Calu3 (cell line): Measurements from ENCODE around the gene THNSL1. TPM values are rescaled to one million over a fixed set of nuclear protein-coding genes. Genes with fewer than 3 reads are reported as not detected.

ENCODE experiments used
- BruUV-seq: library from RNA; stranded (reverse); fragments of 400-500 nt; replicated peaks from 2 replicates; lab custom pipeline; 2021; lab: Mats Ljungman, UMichigan
- CTCF ChIA-PET: fragments of 300-600 bp; sonication (Branson Sonifier 250); formaldehyde crosslinking; loops from one replicate; lab custom pipeline; 2022; ENCODE audit warnings: antibody characterized with exemption; lab: Charles Lee
- DNase-seq: peaks from one replicate; pipeline ENCODE4 v3.0.0; 2022
- H3K27ac Mint-ChIP-seq: one replicate; pipeline ENCODE4 v1.8.0; 2022; ENCODE audit warnings: mixed read lengths; ENCODE audit not compliant: unreplicated experiment
- H3K27me3 Mint-ChIP-seq: one replicate; pipeline ENCODE4 v1.8.0; 2022; ENCODE audit warnings: mixed read lengths; ENCODE audit not compliant: unreplicated experiment
- H3K36me3 Mint-ChIP-seq: one replicate; pipeline ENCODE4 v1.8.0; 2022; ENCODE audit warnings: mild to moderate bottlenecking, moderate library complexity, mixed read lengths; ENCODE audit not compliant: insufficient read depth, unreplicated experiment
- H3K4me1 Mint-ChIP-seq: one replicate; pipeline ENCODE4 v1.8.0; 2022; ENCODE audit warnings: mild to moderate bottlenecking, low read depth, mixed read lengths; ENCODE audit not compliant: unreplicated experiment
- H3K4me3 Mint-ChIP-seq: one replicate; pipeline ENCODE4 v1.8.0; 2022; ENCODE audit warnings: mild to moderate bottlenecking, low read depth, moderate library complexity, mixed read lengths; ENCODE audit not compliant: unreplicated experiment
- H3K9me3 Mint-ChIP-seq: one replicate; pipeline ENCODE4 v1.8.0; 2022; ENCODE audit warnings: low read depth, mixed read lengths; ENCODE audit not compliant: unreplicated experiment
- CTCF ChIP-seq: fragments of 200-600 bp; IDR thresholded peaks from one replicate; pipeline ENCODE4 v1.8.0; 2022; ENCODE audit warnings: antibody characterized with exemption; ENCODE audit not compliant: unreplicated experiment
- intact Hi-C: fragments of 100-400 bp; cut with micrococcal nuclease; formaldehyde crosslinking; loops from one replicate; pipeline ENCODE4 v1.10.0; 2022; ENCODE audit not compliant: unreplicated experiment
- total RNA-seq: library from RNA; stranded (reverse); gene quantifications from 2 replicates; pipeline ENCODE4 v1.2.3, GENCODE V29; 2022

The THNSL1 gene
- total RNA-seq, 1 experiment from 2014 or later, result 6.6 TPM

- no peaks in the 10 kb centered on the region for H3K27me3 Mint-ChIP-seq
- CTCF ChIA-PET, result interaction anchor here (0.5 to 0.7 kb wide), 2 partner anchors 325 to 1782 kb away, joined by 3 read pairs; no protein-coding TSS in a partner anchor
- BruUV-seq, result no TSS peak
- intact Hi-C loops, result no loop called here
- H3K36me3 Mint-ChIP-seq, result no peaks in the 10 kb centered on the region
- no peak overlapping the region for H3K4me3 Mint-ChIP-seq
- no peak overlapping the region for H3K27ac Mint-ChIP-seq
- no peak for DNase-seq
- no peaks in the 10 kb centered on the region for H3K4me1 Mint-ChIP-seq
- H3K9me3 Mint-ChIP-seq, result no peaks in the 10 kb centered on the region
- TF ChIP-seq CTCF, result no peak
Observed at GRCh38 chr10:24969841-24970281, 46.6 kb upstream of the THNSL1 start.

- no peak overlapping the region for H3K27ac Mint-ChIP-seq
- TF ChIP-seq CTCF, result no peak
- CTCF ChIA-PET, result interaction anchor here (1.2 kb wide), 1 partner anchor 9 kb away, joined by 4 read pairs; no protein-coding TSS in a partner anchor
- BruUV-seq, result no TSS peak
- H3K27me3 Mint-ChIP-seq, result no peaks in the 10 kb centered on the region
- no peak for DNase-seq
- no peaks in the 10 kb centered on the region for H3K4me1 Mint-ChIP-seq
- no peak overlapping the region for H3K4me3 Mint-ChIP-seq
- H3K36me3 Mint-ChIP-seq, result no peaks in the 10 kb centered on the region
- H3K9me3 Mint-ChIP-seq, result no peaks in the 10 kb centered on the region
- intact Hi-C loops, result no loop called here
Observed at GRCh38 chr10:24971374-24971773, 45.0 kb upstream of the THNSL1 start.

GRCh38 chr10:24973163-24973562 is 43.2 kb upstream of the THNSL1 start:
- intact Hi-C loops, result no loop called here
- TF ChIP-seq CTCF, result no peak
- no peak for DNase-seq
- H3K27me3 Mint-ChIP-seq, result no peaks in the 10 kb centered on the region
- H3K36me3 Mint-ChIP-seq, result no peaks in the 10 kb centered on the region
- no peaks in the 10 kb centered on the region for H3K4me1 Mint-ChIP-seq
- H3K27ac Mint-ChIP-seq, result no peak overlapping the region
- no TSS peak for BruUV-seq
- CTCF ChIA-PET, result no interaction called here
- no peaks in the 10 kb centered on the region for H3K9me3 Mint-ChIP-seq
- H3K4me3 Mint-ChIP-seq, result no peak overlapping the region

- no peak overlapping the region for H3K27ac Mint-ChIP-seq
- H3K4me3 Mint-ChIP-seq, result no peak overlapping the region
- H3K4me1 Mint-ChIP-seq, result no peaks in the 10 kb centered on the region
- TF ChIP-seq CTCF, result no peak
- DNase-seq, result no peak
- CTCF ChIA-PET, result no interaction called here
- intact Hi-C loops, result no loop called here
- no peaks in the 10 kb centered on the region for H3K9me3 Mint-ChIP-seq
- H3K27me3 Mint-ChIP-seq, result no peaks in the 10 kb centered on the region
- no TSS peak for BruUV-seq
- no peaks in the 10 kb centered on the region for H3K36me3 Mint-ChIP-seq
Observed at GRCh38 chr10:24974976-24975375, 41.4 kb upstream of the THNSL1 start.
